CD1c-positive myeloid dendritic cell (primary cell): Measurements from ENCODE around the gene KCNH8.
"Not testable (repeated sequence)": the region's sequence is repeated elsewhere in the genome, so short reads cannot be mapped to it uniquely, and the experiment has no call there.

Experiments used
- DNase-seq: peaks from one replicate; pipeline ENCODE4 v3.0.0-alpha.2; 2016; ENCODE audit errors: extremely low spot score

The KCNH8 gene

GRCh38 chr3:19147905-19148767 lies at the start of gene KCNH8:
Gene KCNH8, plus strand, starts transcription at chr3:19148510. Its CDS starts 210 bp downstream, at chr3:19148720.
- DNase-seq = no peak

GRCh38 chr3:19102654-19103290 lies 45.5 kb upstream of the KCNH8 start:
- not testable (repeated sequence) for DNase-seq

GRCh38 chr3:19103510-19103909 lies 44.8 kb upstream of the KCNH8 start:
- no peak for DNase-seq

- DNase-seq = no peak
Measured at GRCh38 chr3:19104459-19104858, 43.9 kb upstream of the KCNH8 start.

GRCh38 chr3:19105826-19106225 lies 42.5 kb upstream of the KCNH8 start:
- no peak for DNase-seq

GRCh38 chr3:19106307-19106706 lies 42.0 kb upstream of the KCNH8 start:
- no peak for DNase-seq

GRCh38 chr3:19107719-19108118 lies 40.6 kb upstream of the KCNH8 start:
- no peak for DNase-seq

- no peak for DNase-seq
Measured at GRCh38 chr3:19110335-19110895, 37.9 kb upstream of the KCNH8 start.

- DNase-seq = no peak
Measured at GRCh38 chr3:19114461-19114860, 33.8 kb upstream of the KCNH8 start.

GRCh38 chr3:19116239-19116638 lies 32.1 kb upstream of the KCNH8 start:
- no peak for DNase-seq

- DNase-seq = no peak
Measured at GRCh38 chr3:19124752-19125151, 23.6 kb upstream of the KCNH8 start.

- no peak for DNase-seq
Measured at GRCh38 chr3:19139863-19140262, 8.4 kb upstream of the KCNH8 start.

- peak; percentile 78 for DNase-seq
Measured at GRCh38 chr3:19146685-19147650, 1.3 kb upstream of the KCNH8 start.

GRCh38 chr3:19148768-19149091 lies 420 bp downstream of the KCNH8 start:
- DNase-seq = no peak

- DNase-seq = peak; percentile 11
Measured at GRCh38 chr3:19149368-19149767, 1.1 kb downstream of the KCNH8 start.

- no peak for DNase-seq
Measured at GRCh38 chr3:19151171-19151570, 2.9 kb downstream of the KCNH8 start.

- DNase-seq = no peak
Measured at GRCh38 chr3:19154693-19155250, 6.5 kb downstream of the KCNH8 start.

- DNase-seq = no peak
Measured at GRCh38 chr3:19155375-19155774, 7.1 kb downstream of the KCNH8 start.

GRCh38 chr3:19159966-19160635 lies 11.8 kb downstream of the KCNH8 start:
- DNase-seq = no peak

GRCh38 chr3:19165654-19166053 lies 17.3 kb downstream of the KCNH8 start:
- no peak for DNase-seq

GRCh38 chr3:19171794-19172193 lies 23.5 kb downstream of the KCNH8 start:
- DNase-seq = no peak
